ENCODE data around the gene ZW10. TPM values are rescaled to one million over a fixed set of nuclear protein-coding genes. Genes with fewer than 3 reads are reported as not detected.

Gene ZW10
- total RNA-seq, 4 donors from 2014 or later, result 5.6 to 11.9 (median 8.6) TPM

- no peak overlapping the region for H3K4me3 ChIP-seq
- no peaks in the 10 kb centered on the region for H3K9me3 ChIP-seq
- no peak overlapping the region for H3K27ac ChIP-seq
- no peaks in the 10 kb centered on the region for H3K36me3 ChIP-seq
- no peak for TF ChIP-seq EP300 (IDR thresholded peaks at IDR 0.05; ENCODE audit: low read depth)
- TF ChIP-seq, protein P1, sequence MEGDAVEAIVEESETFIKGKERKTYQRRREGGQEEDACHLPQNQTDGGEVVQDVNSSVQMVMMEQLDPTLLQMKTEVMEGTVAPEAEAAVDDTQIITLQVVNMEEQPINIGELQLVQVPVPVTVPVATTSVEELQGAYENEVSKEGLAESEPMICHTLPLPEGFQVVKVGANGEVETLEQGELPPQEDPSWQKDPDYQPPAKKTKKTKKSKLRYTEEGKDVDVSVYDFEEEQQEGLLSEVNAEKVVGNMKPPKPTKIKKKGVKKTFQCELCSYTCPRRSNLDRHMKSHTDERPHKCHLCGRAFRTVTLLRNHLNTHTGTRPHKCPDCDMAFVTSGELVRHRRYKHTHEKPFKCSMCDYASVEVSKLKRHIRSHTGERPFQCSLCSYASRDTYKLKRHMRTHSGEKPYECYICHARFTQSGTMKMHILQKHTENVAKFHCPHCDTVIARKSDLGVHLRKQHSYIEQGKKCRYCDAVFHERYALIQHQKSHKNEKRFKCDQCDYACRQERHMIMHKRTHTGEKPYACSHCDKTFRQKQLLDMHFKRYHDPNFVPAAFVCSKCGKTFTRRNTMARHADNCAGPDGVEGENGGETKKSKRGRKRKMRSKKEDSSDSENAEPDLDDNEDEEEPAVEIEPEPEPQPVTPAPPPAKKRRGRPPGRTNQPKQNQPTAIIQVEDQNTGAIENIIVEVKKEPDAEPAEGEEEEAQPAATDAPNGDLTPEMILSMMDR (IDR thresholded peaks at IDR 0.05), result no peak
- TF ChIP-seq POLR2A (IDR thresholded peaks at IDR 0.05), result no peak
- no peak for TF ChIP-seq POLR2AphosphoS5 (IDR thresholded peaks at IDR 0.05)
- in situ Hi-C loops (cut with MboI; ENCODE audit: low pct_ligation_motif_present in 1 of 4, low pct_unique_long_range_greater_than_20kb in 1 of 4, low sequenced_read_pairs in 3 of 4) (loop anchor here in 2 of 4 donors (25.0 kb wide), 2 partner anchors 188 to 413 kb away; partner anchors contain the start of gene TTC12 (in 1 of the 2)), intact Hi-C loops (cut with DNase I; ENCODE audit: low total_unique reads) (loop anchor here (5.0 kb wide), 1 partner anchor 1342 kb away; no protein-coding TSS in a partner anchor)
- DNase-seq, result no peak
- peaks cover 0 to 17% (median 0%) of the 10 kb centered on the region in 4 donors for H3K4me1 ChIP-seq
- no peaks in the 10 kb centered on the region for H3K27me3 ChIP-seq
- WGBS, 2 donors (ENCODE audit: low coverage in 1 of 2), result 76 to 85% methylated on average over 5 of the region's 5 CpGs
Observed at GRCh38 chr11:113725407-113725806, 48.1 kb downstream of the ZW10 start.

DNA sequence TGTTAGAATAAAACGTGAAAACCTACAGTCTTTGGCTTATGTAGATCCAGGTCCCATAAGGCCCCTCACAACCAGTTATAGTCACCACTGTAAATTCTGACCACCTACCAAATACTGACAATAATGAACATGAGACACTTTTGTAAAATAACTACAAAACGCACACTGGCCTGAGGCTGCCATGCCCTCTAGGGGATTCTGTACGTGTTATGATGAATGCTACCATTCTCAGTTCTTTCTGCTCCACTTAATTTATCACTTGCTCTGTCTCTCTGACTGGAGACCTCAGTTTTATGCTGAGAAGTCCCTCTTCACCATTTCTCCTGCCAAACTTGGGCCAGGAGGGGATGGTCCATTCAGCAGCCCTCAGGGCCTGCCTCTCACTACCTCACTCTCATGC is 48.7 kb downstream of the ZW10 start:
- H3K36me3 ChIP-seq, result no peaks in the 10 kb centered on the region
- TF ChIP-seq POLR2AphosphoS5 (IDR thresholded peaks at IDR 0.05) (no peak), POLR2A (IDR thresholded peaks at IDR 0.05) (no peak), EP300 (IDR thresholded peaks at IDR 0.05; ENCODE audit: low read depth) (no peak)
- TF ChIP-seq, protein P1 (IDR thresholded peaks at IDR 0.05), result no peak
- no peaks in the 10 kb centered on the region for H3K9me3 ChIP-seq
- no peaks in the 10 kb centered on the region for H3K27me3 ChIP-seq
- WGBS, 2 donors (ENCODE audit: low coverage in 1 of 2), result 79 to 91% methylated on average over 3 of the region's 3 CpGs
- H3K4me1 ChIP-seq, result peaks cover 0 to 17% (median 0%) of the 10 kb centered on the region in 4 donors
- in situ Hi-C loops (cut with MboI; ENCODE audit: low pct_ligation_motif_present in 1 of 4, low pct_unique_long_range_greater_than_20kb in 1 of 4, low sequenced_read_pairs in 3 of 4) (loop anchor here in 2 of 4 donors (25.0 kb wide), 2 partner anchors 187 to 412 kb away; partner anchors contain the start of gene TTC12 (in 1 of the 2)), intact Hi-C loops (cut with DNase I; ENCODE audit: low total_unique reads) (loop anchor here (5.0 kb wide), 1 partner anchor 1343 kb away; no protein-coding TSS in a partner anchor)
- no peak for DNase-seq
- no peak overlapping the region for H3K27ac ChIP-seq
- no peak overlapping the region for H3K4me3 ChIP-seq

GRCh38 chr11:113723787-113724186 is 49.7 kb downstream of the ZW10 start:
- H3K27ac ChIP-seq, result no peak overlapping the region
- no peak for DNase-seq
- TF ChIP-seq, protein P1 (IDR thresholded peaks at IDR 0.05), result no peak
- TF ChIP-seq EP300 (IDR thresholded peaks at IDR 0.05; ENCODE audit: low read depth) (no peak), POLR2AphosphoS5 (IDR thresholded peaks at IDR 0.05) (no peak), POLR2A (IDR thresholded peaks at IDR 0.05) (no peak)
- 80 to 82% methylated on average over 1 to 4 of the region's 4 CpGs for WGBS, 2 donors (ENCODE audit: low coverage in 1 of 2)
- H3K27me3 ChIP-seq, result no peaks in the 10 kb centered on the region
- in situ Hi-C loops (cut with MboI; ENCODE audit: low pct_ligation_motif_present in 1 of 4, low pct_unique_long_range_greater_than_20kb in 1 of 4, low sequenced_read_pairs in 3 of 4) (no loop called here), intact Hi-C loops (cut with DNase I; ENCODE audit: low total_unique reads) (no loop called here)
- no peaks in the 10 kb centered on the region for H3K9me3 ChIP-seq
- H3K4me3 ChIP-seq, result no peak overlapping the region
- peaks cover 0 to 17% (median 0%) of the 10 kb centered on the region in 4 donors for H3K4me1 ChIP-seq
- H3K36me3 ChIP-seq, result no peaks in the 10 kb centered on the region

GRCh38 chr11:113722934-113723333 is 50.6 kb downstream of the ZW10 start:
- no peaks in the 10 kb centered on the region for H3K36me3 ChIP-seq
- in situ Hi-C loops (cut with MboI; ENCODE audit: low pct_ligation_motif_present in 1 of 4, low pct_unique_long_range_greater_than_20kb in 1 of 4, low sequenced_read_pairs in 3 of 4) (no loop called here), intact Hi-C loops (cut with DNase I; ENCODE audit: low total_unique reads) (no loop called here)
- H3K27me3 ChIP-seq, result no peaks in the 10 kb centered on the region
- 87 to 100% methylated on average over 1 to 3 of the region's 3 CpGs for WGBS, 2 donors (ENCODE audit: low coverage in 1 of 2)
- H3K4me1 ChIP-seq, result peaks cover 0 to 17% (median 0%) of the 10 kb centered on the region in 4 donors
- no peaks in the 10 kb centered on the region for H3K9me3 ChIP-seq
- no peak for TF ChIP-seq POLR2A (IDR thresholded peaks at IDR 0.05)
- TF ChIP-seq POLR2AphosphoS5 (IDR thresholded peaks at IDR 0.05), result no peak
- TF ChIP-seq, protein P1 (IDR thresholded peaks at IDR 0.05), result no peak
- no peak for TF ChIP-seq EP300 (IDR thresholded peaks at IDR 0.05; ENCODE audit: low read depth)
- DNase-seq, result no peak
- H3K27ac ChIP-seq, result no peak overlapping the region
- no peak overlapping the region for H3K4me3 ChIP-seq

Data from transverse colon (tissue), 4 donors.